Calu3 (cell line): Measurements from ENCODE around the gene HDAC4. TPM values are rescaled to one million over a fixed set of nuclear protein-coding genes. Genes with fewer than 3 reads are reported as not detected.

Experiments used
- BruUV-seq: library from RNA; stranded (reverse); fragments of 400-500 nt; replicated peaks from 2 replicates; lab custom pipeline; 2021; lab: Mats Ljungman, UMichigan
- CTCF ChIA-PET: fragments of 300-600 bp; sonication (Branson Sonifier 250); formaldehyde crosslinking; loops from one replicate; lab custom pipeline; 2022; ENCODE audit warnings: antibody characterized with exemption; lab: Charles Lee
- DNase-seq: peaks from one replicate; pipeline ENCODE4 v3.0.0; 2022
- H3K27ac Mint-ChIP-seq: one replicate; pipeline ENCODE4 v1.8.0; 2022; ENCODE audit warnings: mixed read lengths; ENCODE audit not compliant: unreplicated experiment
- H3K27me3 Mint-ChIP-seq: one replicate; pipeline ENCODE4 v1.8.0; 2022; ENCODE audit warnings: mixed read lengths; ENCODE audit not compliant: unreplicated experiment
- H3K36me3 Mint-ChIP-seq: one replicate; pipeline ENCODE4 v1.8.0; 2022; ENCODE audit warnings: mild to moderate bottlenecking, moderate library complexity, mixed read lengths; ENCODE audit not compliant: insufficient read depth, unreplicated experiment
- H3K4me1 Mint-ChIP-seq: one replicate; pipeline ENCODE4 v1.8.0; 2022; ENCODE audit warnings: mild to moderate bottlenecking, low read depth, mixed read lengths; ENCODE audit not compliant: unreplicated experiment
- H3K4me3 Mint-ChIP-seq: one replicate; pipeline ENCODE4 v1.8.0; 2022; ENCODE audit warnings: mild to moderate bottlenecking, low read depth, moderate library complexity, mixed read lengths; ENCODE audit not compliant: unreplicated experiment
- H3K9me3 Mint-ChIP-seq: one replicate; pipeline ENCODE4 v1.8.0; 2022; ENCODE audit warnings: low read depth, mixed read lengths; ENCODE audit not compliant: unreplicated experiment
- CTCF ChIP-seq: fragments of 200-600 bp; IDR thresholded peaks from one replicate; pipeline ENCODE4 v1.8.0; 2022; ENCODE audit warnings: antibody characterized with exemption; ENCODE audit not compliant: unreplicated experiment
- intact Hi-C: fragments of 100-400 bp; cut with micrococcal nuclease; formaldehyde crosslinking; loops from one replicate; pipeline ENCODE4 v1.10.0; 2022; ENCODE audit not compliant: unreplicated experiment
- total RNA-seq: library from RNA; stranded (reverse); gene quantifications from 2 replicates; pipeline ENCODE4 v1.2.3, GENCODE V29; 2022

The HDAC4 gene
- total RNA-seq, 1 experiment from 2014 or later = 39.6 TPM

- H3K4me1 Mint-ChIP-seq = peaks cover 25% of the 10 kb centered on the region
- no peak for TF ChIP-seq CTCF
- H3K9me3 Mint-ChIP-seq = peaks cover 6% of the 10 kb centered on the region
- no peak overlapping the region for H3K27ac Mint-ChIP-seq
- no peaks in the 10 kb centered on the region for H3K27me3 Mint-ChIP-seq
- intact Hi-C loops = no loop called here
- CTCF ChIA-PET = no interaction called here
- no peaks in the 10 kb centered on the region for H3K36me3 Mint-ChIP-seq
- no peak for DNase-seq
- no TSS peak for BruUV-seq
- no peak overlapping the region for H3K4me3 Mint-ChIP-seq
Measured at GRCh38 chr2:239256350-239256743, 144.5 kb downstream of the HDAC4 start.

GRCh38 chr2:239255628-239256349 lies 145.0 kb downstream of the HDAC4 start:
- CTCF ChIA-PET = no interaction called here
- TF ChIP-seq CTCF = no peak
- Mint-ChIP-seq H3K9me3 (peaks cover 6% of the 10 kb centered on the region), H3K36me3 (no peaks in the 10 kb centered on the region), H3K4me3 (no peak overlapping the region), H3K27me3 (no peaks in the 10 kb centered on the region), H3K4me1 (peaks cover 27% of the 10 kb centered on the region), H3K27ac (no peak overlapping the region)
- intact Hi-C loops = no loop called here
- no TSS peak for BruUV-seq
- no peak for DNase-seq

- no peak for TF ChIP-seq CTCF
- no peak overlapping the region for H3K27ac Mint-ChIP-seq
- H3K27me3 Mint-ChIP-seq = no peaks in the 10 kb centered on the region
- peaks cover 6% of the 10 kb centered on the region for H3K9me3 Mint-ChIP-seq
- peaks cover 27% of the 10 kb centered on the region for H3K4me1 Mint-ChIP-seq
- H3K4me3 Mint-ChIP-seq = no peak overlapping the region
- no TSS peak for BruUV-seq
- CTCF ChIA-PET = no interaction called here
- DNase-seq = no peak
- no peaks in the 10 kb centered on the region for H3K36me3 Mint-ChIP-seq
- intact Hi-C loops = no loop called here
Measured at GRCh38 chr2:239255218-239255617, 145.6 kb downstream of the HDAC4 start.

GRCh38 chr2:239253701-239254436 lies 147.0 kb downstream of the HDAC4 start:
- H3K27me3 Mint-ChIP-seq = no peaks in the 10 kb centered on the region
- no peak overlapping the region for H3K4me3 Mint-ChIP-seq
- TF ChIP-seq CTCF = no peak
- intact Hi-C loops = no loop called here
- no peak overlapping the region for H3K27ac Mint-ChIP-seq
- no peaks in the 10 kb centered on the region for H3K36me3 Mint-ChIP-seq
- BruUV-seq = no TSS peak
- H3K4me1 Mint-ChIP-seq = peaks cover 27% of the 10 kb centered on the region
- H3K9me3 Mint-ChIP-seq = peaks cover 6% of the 10 kb centered on the region
- DNase-seq = no peak
- CTCF ChIA-PET = no interaction called here
